Muscle of leg (tissue), 16 donors: ENCODE results near the gene KLHL28. TPM values are rescaled to one million over a fixed set of nuclear protein-coding genes. Genes with fewer than 3 reads are reported as not detected.
A peak's percentile ranks its signal among the peaks of the same experiment; 100 is the strongest.

ENCODE experiments used
- DNase-seq: peaks from one replicate; pipeline ENCODE4 v3.0.0; 2013
- H3K27ac ChIP-seq: one replicate; pipeline ENCODE4 v1.5.1; 2013; ENCODE audit warnings: mild to moderate bottlenecking, low read length, control low read depth
- H3K27me3 ChIP-seq: one replicate; pipeline ENCODE4 v1.6.1; 2013; ENCODE audit warnings: low read length; ENCODE audit not compliant: control insufficient read depth, insufficient read depth
- H3K36me3 ChIP-seq: one replicate; pipeline ENCODE4 v1.6.1; 2013; ENCODE audit warnings: low read length; ENCODE audit not compliant: control insufficient read depth, insufficient read depth
- H3K4me1 ChIP-seq: one replicate; pipeline ENCODE4 v1.6.1; 2013; ENCODE audit warnings: low read length; ENCODE audit not compliant: control insufficient read depth, insufficient read depth
- H3K4me3 ChIP-seq: one replicate; pipeline ENCODE4 v1.5.1; 2013; ENCODE audit warnings: low read length, control low read depth
- H3K9me3 ChIP-seq: replicated peaks from 2 replicates; pipeline ENCODE4 v1.6.1; 2013; ENCODE audit warnings: low read depth, low read length; ENCODE audit not compliant: control insufficient read depth
- WGBS: methylation state at CpG from one replicate; pipeline ENCODE4 v1.1.5; 2013; ENCODE audit warnings: missing lambda C conversion rate; ENCODE audit not compliant: insufficient coverage; 5-methylcytosine and 5-hydroxymethylcytosine counted together
- long read RNA-seq, 11 donors: transcript quantifications; one replicate each; lab custom pipeline, GENCODE V29; 2026
- polyA plus RNA-seq, 8 donors: library from polyadenylated mRNA; unstranded; fragments of 120-200 nt; gene quantifications; one replicate each; pipeline versions ENCODE4 v1.2.1 to v1.2.3, GENCODE V29; 2013; ENCODE audit warnings: inconsistent platforms in 1 of 8, low replicate concordance in 1 of 8; ENCODE audit not compliant: insufficient read length in 8 of 8, insufficient read depth in 1 of 8
- total RNA-seq: library from RNA; stranded (reverse); fragments of 120-200 nt; gene quantifications from one replicate; pipeline ENCODE4 v1.2.4, GENCODE V29; 2013

The KLHL28 gene
- total RNA-seq (15.3 TPM), polyA plus RNA-seq (10 to 100 TPM in 7 of 8 donors, 1 to 10 TPM in 1; 8.8 to 15.3 (median 13.2) TPM)
- long read RNA-seq, donor 1, full-length matches to known transcripts, result 1 of 13 reads
- long read RNA-seq, donor 1, partial matches to known transcripts, result 12 of 13 reads
- long read RNA-seq, donor 1, other reads (novel, unspliced or antisense), result 0 of 13 reads
- long read RNA-seq, donor 2, result 0 reads
- long read RNA-seq, donor 3, full-length matches to known transcripts, result 10 of 15 reads
- long read RNA-seq, donor 3, partial matches to known transcripts, result 5 of 15 reads
- long read RNA-seq, donor 3, other reads (novel, unspliced or antisense), result 0 of 15 reads
- long read RNA-seq, donor 4, full-length matches to known transcripts, result 1 of 1 reads
- long read RNA-seq, donor 4, partial matches to known transcripts, result 0 of 1 reads
- long read RNA-seq, donor 4, other reads (novel, unspliced or antisense), result 0 of 1 reads
- long read RNA-seq, donor 5, full-length matches to known transcripts, result 3 of 17 reads
- long read RNA-seq, donor 5, partial matches to known transcripts, result 14 of 17 reads
- long read RNA-seq, donor 5, other reads (novel, unspliced or antisense), result 0 of 17 reads
- long read RNA-seq, donor 6, full-length matches to known transcripts, result 2 of 2 reads
- long read RNA-seq, donor 6, partial matches to known transcripts, result 0 of 2 reads
- long read RNA-seq, donor 6, other reads (novel, unspliced or antisense), result 0 of 2 reads
- long read RNA-seq, donor 7, full-length matches to known transcripts, result 1 of 22 reads
- long read RNA-seq, donor 7, partial matches to known transcripts, result 21 of 22 reads
- long read RNA-seq, donor 7, other reads (novel, unspliced or antisense), result 0 of 22 reads
- long read RNA-seq, donor 8, full-length matches to known transcripts, result 1 of 1 reads
- long read RNA-seq, donor 8, partial matches to known transcripts, result 0 of 1 reads
- long read RNA-seq, donor 8, other reads (novel, unspliced or antisense), result 0 of 1 reads
- long read RNA-seq, donor 9, full-length matches to known transcripts, result 2 of 21 reads
- long read RNA-seq, donor 9, partial matches to known transcripts, result 19 of 21 reads
- long read RNA-seq, donor 9, other reads (novel, unspliced or antisense), result 0 of 21 reads
- long read RNA-seq, donor 10, full-length matches to known transcripts, result 2 of 2 reads
- long read RNA-seq, donor 10, partial matches to known transcripts, result 0 of 2 reads
- long read RNA-seq, donor 10, other reads (novel, unspliced or antisense), result 0 of 2 reads
- long read RNA-seq, donor 11, partial matches to known transcripts, result 22 of 22 reads
- long read RNA-seq, donor 11, other reads (novel, unspliced or antisense), result 0 of 22 reads

- peak within 1 kb of the TSS; percentile 96 for H3K27ac ChIP-seq
- H3K36me3 ChIP-seq, result no peaks in the 10 kb centered on the region
- H3K27me3 ChIP-seq, result no peaks in the 10 kb centered on the region
- H3K4me1 ChIP-seq, result peaks cover 6% of the 10 kb centered on the region
- peak; percentile 100 for DNase-seq
- peak within 1 kb of the TSS; percentile 62 for H3K4me3 ChIP-seq
- whole genome bisulfite sequencing, result under 1% methylated on average over 35 of the region's 37 CpGs
- H3K9me3 ChIP-seq, result no peaks in the 10 kb centered on the region
Measured at GRCh38 chr14:44961554-44962333, at the start of gene KLHL28, which contains the start of gene TOGARAM1. Gene KLHL28 (minus strand): TSS chr14:44961947. CDS start chr14:44945928, 16,019 bp downstream. Gene TOGARAM1 (plus strand): TSS chr14:44962190. CDS start chr14:44962422, 232 bp downstream.

GRCh38 chr14:45003924-45004323 is 42.2 kb upstream of the KLHL28 start:
- WGBS, result 100% methylated on average over 1 of the region's 2 CpGs
- Histone ChIP-seq H3K27me3 (no peaks in the 10 kb centered on the region), H3K27ac (no peak overlapping the region), H3K4me3 (no peak overlapping the region), H3K4me1 (no peaks in the 10 kb centered on the region), H3K9me3 (no peaks in the 10 kb centered on the region), H3K36me3 (peaks cover 7% of the 10 kb centered on the region)
- no peak for DNase-seq

GRCh38 chr14:44995770-44996294 is 34.1 kb upstream of the KLHL28 start:
- Histone ChIP-seq H3K27me3 (no peaks in the 10 kb centered on the region), H3K4me1 (no peaks in the 10 kb centered on the region), H3K36me3 (peaks cover 6% of the 10 kb centered on the region), H3K9me3 (no peaks in the 10 kb centered on the region), H3K4me3 (no peak overlapping the region), H3K27ac (no peak overlapping the region)
- WGBS, result no CpG with 5 or more reads among the region's 4 CpGs
- DNase-seq, result no peak

GRCh38 chr14:44995196-44995595 is 33.4 kb upstream of the KLHL28 start:
- Histone ChIP-seq H3K27ac (no peak overlapping the region), H3K36me3 (peaks cover 4% of the 10 kb centered on the region), H3K4me1 (no peaks in the 10 kb centered on the region), H3K4me3 (no peak overlapping the region), H3K27me3 (no peaks in the 10 kb centered on the region), H3K9me3 (no peaks in the 10 kb centered on the region)
- WGBS, result no CpG with 5 or more reads among the region's 3 CpGs
- no peak for DNase-seq

- DNase-seq, result no peak
- no CpG with 5 or more reads among the region's 2 CpGs for WGBS
- Histone ChIP-seq H3K36me3 (no peaks in the 10 kb centered on the region), H3K9me3 (no peaks in the 10 kb centered on the region), H3K27ac (no peak overlapping the region), H3K27me3 (no peaks in the 10 kb centered on the region), H3K4me3 (no peak overlapping the region), H3K4me1 (peaks cover 4% of the 10 kb centered on the region)
Measured at GRCh38 chr14:44990533-44990932, 28.8 kb upstream of the KLHL28 start.

- DNase-seq, result peak; percentile 57
- Histone ChIP-seq H3K27me3 (no peaks in the 10 kb centered on the region), H3K9me3 (no peaks in the 10 kb centered on the region), H3K4me1 (peaks cover 4% of the 10 kb centered on the region), H3K4me3 (no peak overlapping the region), H3K36me3 (no peaks in the 10 kb centered on the region), H3K27ac (no peak overlapping the region)
- no CpG with 5 or more reads among the region's 3 CpGs for WGBS
Measured at GRCh38 chr14:44989497-44990440, 28.0 kb upstream of the KLHL28 start.

GRCh38 chr14:44988694-44989093 is 26.9 kb upstream of the KLHL28 start:
- 25% methylated on average over 2 of the region's 2 CpGs for WGBS
- DNase-seq, result peak; percentile 25
- H3K27me3 ChIP-seq, result no peaks in the 10 kb centered on the region
- H3K27ac ChIP-seq, result no peak overlapping the region
- H3K36me3 ChIP-seq, result no peaks in the 10 kb centered on the region
- H3K4me1 ChIP-seq, result peaks cover 4% of the 10 kb centered on the region
- H3K4me3 ChIP-seq, result no peak overlapping the region
- no peaks in the 10 kb centered on the region for H3K9me3 ChIP-seq

- no peaks in the 10 kb centered on the region for H3K9me3 ChIP-seq
- no peak overlapping the region for H3K27ac ChIP-seq
- no peak overlapping the region for H3K4me3 ChIP-seq
- H3K27me3 ChIP-seq, result no peaks in the 10 kb centered on the region
- no peak for DNase-seq
- WGBS, result 67% methylated on average over 1 of the region's 2 CpGs
- H3K4me1 ChIP-seq, result no peaks in the 10 kb centered on the region
- no peaks in the 10 kb centered on the region for H3K36me3 ChIP-seq
Measured at GRCh38 chr14:44982594-44982993, 20.8 kb upstream of the KLHL28 start.
